ENCODE measurements around the gene DESI1. TPM values are rescaled to one million over a fixed set of nuclear protein-coding genes. Genes with fewer than 3 reads are reported as not detected.
"Not testable (repeated sequence)": the region's sequence is repeated elsewhere in the genome, so short reads cannot be mapped to it uniquely, and the experiment has no call there.

Gene DESI1
- total RNA-seq, 1 experiment from 2014 or later: 59.6 TPM

DNA sequence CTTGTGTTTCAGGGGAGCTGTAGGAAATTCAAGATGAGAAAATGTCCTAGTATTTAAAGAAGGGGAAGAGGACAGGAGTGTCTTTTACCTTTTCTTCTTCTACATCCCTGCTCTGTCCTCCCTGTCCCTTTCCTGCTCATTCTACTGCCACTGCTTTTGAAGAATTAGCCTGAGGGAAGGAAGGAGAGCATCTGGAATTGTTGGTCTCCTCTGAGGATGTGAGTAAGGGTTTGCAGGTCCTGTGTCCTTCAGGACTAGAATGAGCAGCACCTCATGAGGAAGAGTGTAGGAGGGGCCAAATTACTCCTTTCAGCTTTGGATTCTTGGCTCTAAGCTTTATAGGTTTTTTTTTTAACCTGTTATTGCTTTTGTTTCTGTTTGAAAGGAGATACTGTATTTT, 43.6 kb upstream of the DESI1 start:
- Mint-ChIP-seq H3K27ac (ENCODE audit: low read depth, unreplicated experiment) (no peak overlapping the region), H3K36me3 (ENCODE audit: insufficient read depth, unreplicated experiment) (peaks cover 77% of the 10 kb centered on the region), H3K4me1 (ENCODE audit: insufficient read depth, unreplicated experiment) (peaks cover 9% of the 10 kb centered on the region), H3K9me3 (ENCODE audit: unreplicated experiment) (no peaks in the 10 kb centered on the region), H3K27me3 (ENCODE audit: insufficient read depth, unreplicated experiment) (no peaks in the 10 kb centered on the region), H3K4me3 (ENCODE audit: unreplicated experiment) (no peak overlapping the region)
- TF ChIP-seq, protein P1, sequence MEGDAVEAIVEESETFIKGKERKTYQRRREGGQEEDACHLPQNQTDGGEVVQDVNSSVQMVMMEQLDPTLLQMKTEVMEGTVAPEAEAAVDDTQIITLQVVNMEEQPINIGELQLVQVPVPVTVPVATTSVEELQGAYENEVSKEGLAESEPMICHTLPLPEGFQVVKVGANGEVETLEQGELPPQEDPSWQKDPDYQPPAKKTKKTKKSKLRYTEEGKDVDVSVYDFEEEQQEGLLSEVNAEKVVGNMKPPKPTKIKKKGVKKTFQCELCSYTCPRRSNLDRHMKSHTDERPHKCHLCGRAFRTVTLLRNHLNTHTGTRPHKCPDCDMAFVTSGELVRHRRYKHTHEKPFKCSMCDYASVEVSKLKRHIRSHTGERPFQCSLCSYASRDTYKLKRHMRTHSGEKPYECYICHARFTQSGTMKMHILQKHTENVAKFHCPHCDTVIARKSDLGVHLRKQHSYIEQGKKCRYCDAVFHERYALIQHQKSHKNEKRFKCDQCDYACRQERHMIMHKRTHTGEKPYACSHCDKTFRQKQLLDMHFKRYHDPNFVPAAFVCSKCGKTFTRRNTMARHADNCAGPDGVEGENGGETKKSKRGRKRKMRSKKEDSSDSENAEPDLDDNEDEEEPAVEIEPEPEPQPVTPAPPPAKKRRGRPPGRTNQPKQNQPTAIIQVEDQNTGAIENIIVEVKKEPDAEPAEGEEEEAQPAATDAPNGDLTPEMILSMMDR (IDR thresholded peaks at IDR 0.05; ENCODE audit: unreplicated experiment): no peak
- intact Hi-C loops (cut with micrococcal nuclease): no loop called here
- no TSS peak for BruUV-seq (replicated peaks)
- POLR2A ChIA-PET: interaction anchor here (1.0 to 4.2 kb wide), 5 partner anchors 9 to 44 kb away, joined by 3 to 36 read pairs (median 5); partner anchors contain the start of genes DESI1, SNU13 and XRCC6
- CTCF ChIA-PET: interaction anchor here (0.5 to 1.1 kb wide), 2 partner anchors 12 to 15 kb away, joined by 3 read pairs; no protein-coding TSS in a partner anchor
- DNase-seq (ENCODE audit: unreplicated experiment): no peak

DNA sequence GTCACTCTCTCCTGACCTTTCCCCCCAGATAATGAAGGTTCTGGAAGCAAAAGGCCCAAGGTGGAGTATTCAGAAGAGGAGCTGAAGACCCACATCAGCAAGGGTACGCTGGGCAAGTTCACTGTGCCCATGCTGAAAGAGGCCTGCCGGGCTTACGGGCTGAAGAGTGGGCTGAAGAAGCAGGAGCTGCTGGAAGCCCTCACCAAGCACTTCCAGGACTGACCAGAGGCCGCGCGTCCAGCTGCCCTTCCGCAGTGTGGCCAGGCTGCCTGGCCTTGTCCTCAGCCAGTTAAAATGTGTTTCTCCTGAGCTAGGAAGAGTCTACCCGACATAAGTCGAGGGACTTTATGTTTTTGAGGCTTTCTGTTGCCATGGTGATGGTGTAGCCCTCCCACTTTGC, 42.8 kb upstream of the DESI1 start:
- CTCF ChIA-PET: interaction anchor here (0.7 kb wide), 1 partner anchor 158 kb away, joined by 3 read pairs; no protein-coding TSS in a partner anchor
- H3K27ac Mint-ChIP-seq (ENCODE audit: low read depth, unreplicated experiment): not testable (repeated sequence)

DNA sequence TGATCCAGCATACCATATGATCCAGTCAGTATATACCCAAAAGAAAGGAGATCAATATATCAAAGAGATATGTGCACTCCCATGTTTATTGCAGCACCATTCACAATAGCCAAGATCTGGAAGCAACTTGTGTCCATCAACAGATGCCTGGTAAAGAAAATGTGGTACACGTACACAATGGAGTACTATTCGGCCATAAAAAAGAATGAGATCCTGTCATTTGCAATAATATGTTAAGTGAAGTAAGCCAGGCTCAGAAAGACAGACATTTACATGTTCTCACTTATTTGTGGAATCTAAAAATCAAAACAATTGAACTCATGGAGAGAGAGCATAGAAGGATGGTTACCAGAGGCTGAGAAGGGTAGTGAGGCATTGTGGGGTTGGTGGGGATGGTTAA, 40.9 kb upstream of the DESI1 start:
- H3K9me3 Mint-ChIP-seq (ENCODE audit: unreplicated experiment): no peaks in the 10 kb centered on the region
- no peak for DNase-seq (ENCODE audit: unreplicated experiment)
- TF ChIP-seq, protein P1 (IDR thresholded peaks at IDR 0.05; ENCODE audit: unreplicated experiment): no peak
- H3K27ac Mint-ChIP-seq (ENCODE audit: low read depth, unreplicated experiment): no peak overlapping the region
- ChIA-PET CTCF (interaction anchor here (0.7 kb wide), 1 partner anchor 28 kb away, joined by 3 read pairs; no protein-coding TSS in a partner anchor), POLR2A (interaction anchor here (1.0 kb wide), 1 partner anchor 41 kb away, joined by 3 read pairs; the partner anchor contains the start of genes DESI1 and XRCC6)
- no peak overlapping the region for H3K4me3 Mint-ChIP-seq (ENCODE audit: unreplicated experiment)
- no TSS peak for BruUV-seq (replicated peaks)
- peaks cover 4% of the 10 kb centered on the region for H3K4me1 Mint-ChIP-seq (ENCODE audit: insufficient read depth, unreplicated experiment)
- H3K27me3 Mint-ChIP-seq (ENCODE audit: insufficient read depth, unreplicated experiment): no peaks in the 10 kb centered on the region
- H3K36me3 Mint-ChIP-seq (ENCODE audit: insufficient read depth, unreplicated experiment): peaks cover 93% of the 10 kb centered on the region
- intact Hi-C loops (cut with micrococcal nuclease): no loop called here

More for the DNA sequence above, 42.8 kb upstream of the DESI1 start:
- H3K9me3 Mint-ChIP-seq (ENCODE audit: unreplicated experiment); H3K27me3 Mint-ChIP-seq (ENCODE audit: insufficient read depth, unreplicated experiment); BruUV-seq (replicated peaks); DNase-seq (ENCODE audit: unreplicated experiment); intact Hi-C loops (cut with micrococcal nuclease); H3K4me3 Mint-ChIP-seq (ENCODE audit: unreplicated experiment); H3K4me1 Mint-ChIP-seq (ENCODE audit: insufficient read depth, unreplicated experiment): not testable (repeated sequence)
- POLR2A ChIA-PET: interaction anchor here (0.8 to 1.1 kb wide), 3 partner anchors 8 to 106 kb away, joined by 3 read pairs; no protein-coding TSS in a partner anchor
- peaks cover 77% of the 10 kb centered on the region for H3K36me3 Mint-ChIP-seq (ENCODE audit: insufficient read depth, unreplicated experiment)

DNA sequence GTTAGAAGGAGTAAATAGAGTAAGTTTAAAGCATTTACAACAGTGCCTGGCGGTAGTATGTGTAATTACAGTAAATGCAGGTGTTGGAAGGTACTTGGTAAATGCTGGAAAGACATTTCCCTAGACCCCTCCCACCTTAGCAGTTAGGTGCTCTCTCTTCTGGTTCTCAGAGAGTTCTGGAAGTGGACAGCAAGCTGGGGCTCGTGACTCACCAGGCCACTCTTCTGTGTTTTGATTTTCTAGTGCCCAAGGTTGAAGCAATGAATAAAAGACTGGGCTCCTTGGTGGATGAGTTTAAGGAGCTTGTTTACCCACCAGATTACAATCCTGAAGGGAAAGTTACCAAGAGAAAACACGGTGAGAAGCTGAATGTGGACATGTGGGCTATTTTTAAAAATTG, 40.2 kb upstream of the DESI1 start:
- Mint-ChIP-seq H3K36me3 (ENCODE audit: insufficient read depth, unreplicated experiment) (peaks cover 95% of the 10 kb centered on the region), H3K27me3 (ENCODE audit: insufficient read depth, unreplicated experiment) (no peaks in the 10 kb centered on the region)
- intact Hi-C loops (cut with micrococcal nuclease): no loop called here

More for the DNA sequence above, 40.2 kb upstream of the DESI1 start:
- TF ChIP-seq, protein P1 (IDR thresholded peaks at IDR 0.05; ENCODE audit: unreplicated experiment): no peak
- BruUV-seq (replicated peaks): no TSS peak
- Mint-ChIP-seq H3K9me3 (ENCODE audit: unreplicated experiment) (no peaks in the 10 kb centered on the region), H3K4me1 (ENCODE audit: insufficient read depth, unreplicated experiment) (peaks cover 4% of the 10 kb centered on the region), H3K27ac (ENCODE audit: low read depth, unreplicated experiment) (peak overlapping the region; percentile 52), H3K4me3 (ENCODE audit: unreplicated experiment) (no peak overlapping the region)
- POLR2A ChIA-PET: interaction anchor here (1.0 to 1.3 kb wide), 2 partner anchors 39 to 40 kb away, joined by 3 to 4 read pairs; partner anchors contain the start of genes DESI1 and XRCC6
- CTCF ChIA-PET: interaction anchor here (0.7 kb wide), 1 partner anchor 28 kb away, joined by 3 read pairs; no protein-coding TSS in a partner anchor
- DNase-seq (ENCODE audit: unreplicated experiment): no peak
